ENCODE results near the gene ANKMY1. TPM values are rescaled to one million over a fixed set of nuclear protein-coding genes. Genes with fewer than 3 reads are reported as not detected.

ANKMY1 gene
- total RNA-seq = 20.6 TPM

- Histone ChIP-seq H3K9me3 (no peaks in the 10 kb centered on the region), H3K27ac (no peak within 1 kb of the TSS), H3K4me1 (peaks cover 51% of the 10 kb centered on the region), H3K36me3 (no peaks in the 10 kb centered on the region), H3K27me3 (no peaks in the 10 kb centered on the region), H3K4me3 (peak within 1 kb of the TSS; percentile 55 to 56)
- DNase-seq (ENCODE audit: extremely low spot score in 2 of 2) = peak in 1 of 2 donors; percentile 84
- TF ChIP-seq CTCF (IDR thresholded peaks at IDR 0.05) (no peak), POLR2A (IDR thresholded peaks at IDR 0.05) (no peak), POLR2AphosphoS5 (IDR thresholded peaks at IDR 0.05; ENCODE audit: insufficient read depth in 1 of 2, low read depth in 1 of 2) (no peak)
- intact Hi-C loops (cut with DNase I) = no loop called here
Observed at GRCh38 chr2:240557808-240558207, at the start of gene ANKMY1. Gene ANKMY1, minus strand, starts transcription at chr2:240557988. Its CDS starts 653 bp downstream, at chr2:240557335.

- H3K9me3 ChIP-seq = no peaks in the 10 kb centered on the region
- H3K36me3 ChIP-seq = no peaks in the 10 kb centered on the region
- no peak for DNase-seq (ENCODE audit: extremely low spot score in 2 of 2)
- no peaks in the 10 kb centered on the region for H3K27me3 ChIP-seq
- no peak overlapping the region for H3K27ac ChIP-seq
- no peak overlapping the region for H3K4me3 ChIP-seq
- intact Hi-C loops (cut with DNase I) = no loop called here
- no peaks in the 10 kb centered on the region for H3K4me1 ChIP-seq
- TF ChIP-seq CTCF (IDR thresholded peaks at IDR 0.05) (no peak), POLR2A (IDR thresholded peaks at IDR 0.05) (no peak), POLR2AphosphoS5 (IDR thresholded peaks at IDR 0.05; ENCODE audit: insufficient read depth in 1 of 2, low read depth in 1 of 2) (no peak)
Observed at GRCh38 chr2:240605867-240606743, 48.3 kb upstream of the ANKMY1 start.

- Histone ChIP-seq H3K9me3 (no peaks in the 10 kb centered on the region), H3K27me3 (no peaks in the 10 kb centered on the region), H3K4me3 (no peak overlapping the region), H3K4me1 (no peaks in the 10 kb centered on the region), H3K36me3 (no peaks in the 10 kb centered on the region), H3K27ac (no peak overlapping the region)
- DNase-seq (ENCODE audit: extremely low spot score in 2 of 2) = no peak
- no peak for TF ChIP-seq POLR2A (IDR thresholded peaks at IDR 0.05)
- no peak for TF ChIP-seq POLR2AphosphoS5 (IDR thresholded peaks at IDR 0.05; ENCODE audit: insufficient read depth in 1 of 2, low read depth in 1 of 2)
- no peak for TF ChIP-seq CTCF (IDR thresholded peaks at IDR 0.05)
- intact Hi-C loops (cut with DNase I) = no loop called here
Observed at GRCh38 chr2:240604939-240605716, 47.3 kb upstream of the ANKMY1 start.

GRCh38 chr2:240604291-240604938 lies 46.6 kb upstream of the ANKMY1 start:
- DNase-seq (ENCODE audit: extremely low spot score in 2 of 2) = no peak
- Histone ChIP-seq H3K27ac (no peak overlapping the region), H3K36me3 (no peaks in the 10 kb centered on the region), H3K4me3 (no peak overlapping the region), H3K27me3 (no peaks in the 10 kb centered on the region), H3K4me1 (no peaks in the 10 kb centered on the region), H3K9me3 (no peaks in the 10 kb centered on the region)
- TF ChIP-seq POLR2AphosphoS5 (IDR thresholded peaks at IDR 0.05; ENCODE audit: insufficient read depth in 1 of 2, low read depth in 1 of 2) = no peak
- no peak for TF ChIP-seq POLR2A (IDR thresholded peaks at IDR 0.05)
- peak in 1 of 3 experiments; percentile 14 for TF ChIP-seq CTCF (IDR thresholded peaks at IDR 0.05)
- intact Hi-C loops (cut with DNase I) = no loop called here

All from vagina (tissue), 2 donors.